ENCODE data around the gene NEMP1. TPM values are rescaled to one million over a fixed set of nuclear protein-coding genes. Genes with fewer than 3 reads are reported as not detected.

The NEMP1 gene
- total and polyA plus RNA-seq, 2 of the 13 experiments (the other 11 are each of a cell fraction or from before 2014, with no cell fraction given) = 11.4 to 12.9 TPM

DNA sequence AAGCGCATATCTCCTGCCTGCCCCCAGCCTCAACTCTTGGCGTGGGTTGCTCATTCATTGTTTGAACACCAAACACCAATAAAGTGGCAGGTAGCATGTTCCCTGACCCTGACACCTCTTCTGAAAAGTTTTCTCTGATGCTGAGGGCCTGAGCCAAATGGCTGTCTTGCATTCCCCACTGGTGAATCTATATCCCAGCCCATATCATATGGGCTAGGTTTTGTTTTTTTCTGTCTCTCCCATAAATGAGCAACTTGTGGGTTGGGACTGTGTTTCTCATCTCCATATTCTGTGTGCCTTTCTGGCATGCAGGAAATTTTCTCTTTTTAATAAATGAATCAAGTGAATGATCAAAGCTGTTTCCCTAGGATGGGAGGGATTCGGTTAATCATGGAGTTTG lies 33.7 kb downstream of the NEMP1 start:
- WGBS (ENCODE audit: low lambda C conversion rate) = 94% methylated on average over 3 of the region's 3 CpGs
- no peak overlapping the region for H3K9ac ChIP-seq (ENCODE audit: insufficient read depth, low read depth, low read length)
- DNase-seq (ENCODE audit: low spot score) (no peak), ATAC-seq (no peak), FAIRE-seq (no peak)
- no peaks in the 10 kb centered on the region for H3K9me3 ChIP-seq (ENCODE audit: low read length)
- ChIA-PET CTCF (ENCODE audit: low intra/inter-chr PET ratio, low total read pairs) (no interaction called here), POLR2A (no interaction called here)
- in situ Hi-C loops (cut with HindIII; ENCODE audit: extremely low pct_ligation_motif_present, low pct_unique_long_range_greater_than_20kb) = no loop called here
- H3K4me1 ChIP-seq (ENCODE audit: insufficient read depth, low read length) = peaks cover 21% of the 10 kb centered on the region
- no peak overlapping the region for H2AFZ ChIP-seq (ENCODE audit: low read length)
- H3K4me3 ChIP-seq (replicated peaks in 1 of 3; ENCODE audit: insufficient read depth in 1 of 3, low read depth in 2 of 3, low read length in 3 of 3) = no peak overlapping the region
- H3K27me3 ChIP-seq (ENCODE audit: control insufficient read depth in 1 of 2, insufficient read depth in 2 of 2, low read length in 2 of 2) = no peaks in the 10 kb centered on the region
- H3K36me3 ChIP-seq (replicated peaks in 1 of 2; ENCODE audit: control insufficient read depth in 1 of 2, insufficient read depth in 2 of 2, low read length in 2 of 2) = no peaks in the 10 kb centered on the region
- intact Hi-C loops (cut with micrococcal nuclease; ENCODE audit: unreplicated experiment) = no loop called here
- H3K79me2 ChIP-seq (ENCODE audit: insufficient read depth, low read length) = no peaks in the 10 kb centered on the region
- H4K20me1 ChIP-seq (ENCODE audit: insufficient read depth, low read length) = no peaks in the 10 kb centered on the region
- no peak overlapping the region for H3K27ac ChIP-seq (ENCODE audit: extremely low read length, insufficient read depth, low read length)
- no peak overlapping the region for H3K4me2 ChIP-seq (ENCODE audit: low read depth, low read length)
- no TSS peak for BruUV-seq (replicated peaks)
- TF ChIP-seq DNMT1 (CRISPR knock-in tag; IDR thresholded peaks at IDR 0.05) (no peak), SPEN (CRISPR knock-in tag; IDR thresholded peaks at IDR 0.05; ENCODE audit: low read depth) (no peak), ZNF317 (CRISPR knock-in tag; IDR thresholded peaks at IDR 0.05) (no peak), ZNF576 (CRISPR knock-in tag; IDR thresholded peaks at IDR 0.05) (no peak), ZNF782 (CRISPR knock-in tag; IDR thresholded peaks at IDR 0.05; ENCODE audit: borderline replicate concordance) (no peak), TP53 (CRISPR knock-in tag; conservative IDR thresholded peaks at IDR 0.05) (no peak), ZBTB20 (CRISPR knock-in tag; IDR thresholded peaks at IDR 0.05; ENCODE audit: borderline replicate concordance, low read depth) (no peak), ZSCAN22 (CRISPR knock-in tag; IDR thresholded peaks at IDR 0.05) (no peak), NFYB (CRISPR knock-in tag; IDR thresholded peaks at IDR 0.05) (no peak), ZSCAN21 (CRISPR knock-in tag; IDR thresholded peaks at IDR 0.05; ENCODE audit: borderline replicate concordance) (no peak), SMAD3 (CRISPR knock-in tag; IDR thresholded peaks at IDR 0.05) (no peak), ZNF280B (CRISPR knock-in tag; IDR thresholded peaks at IDR 0.05; ENCODE audit: borderline replicate concordance) (no peak), TBX3 (IDR thresholded peaks at IDR 0.05; ENCODE audit: borderline replicate concordance) (no peak), SP1 (IDR thresholded peaks at IDR 0.05) (no peak), SP1 (CRISPR knock-in tag; IDR thresholded peaks at IDR 0.05) (no peak)
- TF ChIP-seq, protein P1, sequence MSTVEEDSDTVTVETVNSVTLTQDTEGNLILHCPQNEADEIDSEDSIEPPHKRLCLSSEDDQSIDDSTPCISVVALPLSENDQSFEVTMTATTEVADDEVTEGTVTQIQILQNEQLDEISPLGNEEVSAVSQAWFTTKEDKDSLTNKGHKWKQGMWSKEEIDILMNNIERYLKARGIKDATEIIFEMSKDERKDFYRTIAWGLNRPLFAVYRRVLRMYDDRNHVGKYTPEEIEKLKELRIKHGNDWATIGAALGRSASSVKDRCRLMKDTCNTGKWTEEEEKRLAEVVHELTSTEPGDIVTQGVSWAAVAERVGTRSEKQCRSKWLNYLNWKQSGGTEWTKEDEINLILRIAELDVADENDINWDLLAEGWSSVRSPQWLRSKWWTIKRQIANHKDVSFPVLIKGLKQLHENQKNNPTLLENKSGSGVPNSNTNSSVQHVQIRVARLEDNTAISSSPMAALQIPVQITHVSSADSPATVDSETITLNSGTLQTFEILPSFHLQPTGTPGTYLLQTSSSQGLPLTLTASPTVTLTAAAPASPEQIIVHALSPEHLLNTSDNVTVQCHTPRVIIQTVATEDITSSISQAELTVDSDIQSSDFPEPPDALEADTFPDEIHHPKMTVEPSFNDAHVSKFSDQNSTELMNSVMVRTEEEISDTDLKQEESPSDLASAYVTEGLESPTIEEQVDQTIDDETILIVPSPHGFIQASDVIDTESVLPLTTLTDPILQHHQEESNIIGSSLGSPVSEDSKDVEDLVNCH (CRISPR knock-in tag; IDR thresholded peaks at IDR 0.05) = no peak
- TF ChIP-seq, protein P2, sequence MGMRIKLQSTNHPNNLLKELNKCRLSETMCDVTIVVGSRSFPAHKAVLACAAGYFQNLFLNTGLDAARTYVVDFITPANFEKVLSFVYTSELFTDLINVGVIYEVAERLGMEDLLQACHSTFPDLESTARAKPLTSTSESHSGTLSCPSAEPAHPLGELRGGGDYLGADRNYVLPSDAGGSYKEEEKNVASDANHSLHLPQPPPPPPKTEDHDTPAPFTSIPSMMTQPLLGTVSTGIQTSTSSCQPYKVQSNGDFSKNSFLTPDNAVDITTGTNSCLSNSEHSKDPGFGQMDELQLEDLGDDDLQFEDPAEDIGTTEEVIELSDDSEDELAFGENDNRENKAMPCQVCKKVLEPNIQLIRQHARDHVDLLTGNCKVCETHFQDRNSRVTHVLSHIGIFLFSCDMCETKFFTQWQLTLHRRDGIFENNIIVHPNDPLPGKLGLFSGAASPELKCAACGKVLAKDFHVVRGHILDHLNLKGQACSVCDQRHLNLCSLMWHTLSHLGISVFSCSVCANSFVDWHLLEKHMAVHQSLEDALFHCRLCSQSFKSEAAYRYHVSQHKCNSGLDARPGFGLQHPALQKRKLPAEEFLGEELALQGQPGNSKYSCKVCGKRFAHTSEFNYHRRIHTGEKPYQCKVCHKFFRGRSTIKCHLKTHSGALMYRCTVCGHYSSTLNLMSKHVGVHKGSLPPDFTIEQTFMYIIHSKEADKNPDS (CRISPR knock-in tag; IDR thresholded peaks at IDR 0.05) = no peak
- TF ChIP-seq, protein P3, sequence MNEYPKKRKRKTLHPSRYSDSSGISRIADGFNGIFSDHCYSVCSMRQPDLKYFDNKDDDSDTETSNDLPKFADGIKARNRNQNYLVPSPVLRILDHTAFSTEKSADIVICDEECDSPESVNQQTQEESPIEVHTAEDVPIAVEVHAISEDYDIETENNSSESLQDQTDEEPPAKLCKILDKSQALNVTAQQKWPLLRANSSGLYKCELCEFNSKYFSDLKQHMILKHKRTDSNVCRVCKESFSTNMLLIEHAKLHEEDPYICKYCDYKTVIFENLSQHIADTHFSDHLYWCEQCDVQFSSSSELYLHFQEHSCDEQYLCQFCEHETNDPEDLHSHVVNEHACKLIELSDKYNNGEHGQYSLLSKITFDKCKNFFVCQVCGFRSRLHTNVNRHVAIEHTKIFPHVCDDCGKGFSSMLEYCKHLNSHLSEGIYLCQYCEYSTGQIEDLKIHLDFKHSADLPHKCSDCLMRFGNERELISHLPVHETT (CRISPR knock-in tag; conservative IDR thresholded peaks at IDR 0.05) = no peak

All from HepG2 (cell line).